NCI-H2107 (cell line): ENCODE measurements around the gene TIAM1.
A peak's percentile ranks its signal among the peaks of the same experiment; 100 is the strongest.

Experiments used
- DNase-seq: peaks from one replicate; lab custom pipeline; 2025; lab: John Stamatoyannopoulos, UW

Gene TIAM1

DNA sequence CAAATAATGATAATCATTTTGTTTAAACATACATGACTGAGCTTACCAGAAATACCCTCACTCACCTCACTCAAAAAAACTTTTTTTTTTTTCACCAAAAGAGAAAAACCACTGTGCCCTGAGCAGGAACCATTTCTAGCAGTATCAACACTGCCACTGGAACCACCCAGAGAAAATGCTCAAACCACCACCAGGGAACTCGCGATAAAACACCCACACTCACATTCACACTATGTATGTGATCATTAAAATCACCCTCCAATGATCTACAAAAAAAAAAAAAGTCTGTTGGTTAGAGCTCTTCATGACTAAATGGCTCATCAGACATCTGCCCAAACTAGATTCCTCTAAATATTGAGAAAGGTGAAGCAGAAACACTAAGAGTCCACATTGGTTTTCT is 11.5 kb downstream of the TIAM1 start:
- no peak for DNase-seq

DNA sequence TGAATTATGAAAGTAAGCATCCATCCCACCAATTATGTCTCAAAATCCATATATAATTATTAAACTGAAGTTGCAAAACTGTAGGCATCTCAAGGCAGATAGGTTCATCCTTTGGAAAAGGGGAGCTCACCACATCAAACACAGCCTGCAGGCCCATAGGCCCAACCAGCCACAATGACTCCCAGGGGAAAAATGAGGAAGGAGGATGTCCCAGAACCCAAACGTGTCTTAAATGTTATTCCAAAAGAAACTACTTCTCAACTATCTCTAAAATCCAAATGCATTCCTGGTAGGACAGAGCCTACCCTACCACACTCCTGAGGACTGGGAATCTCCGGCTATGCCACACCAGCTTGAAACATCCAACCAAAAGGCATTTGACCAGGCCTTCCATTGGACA is 12.8 kb downstream of the TIAM1 start:
- no peak for DNase-seq

DNA sequence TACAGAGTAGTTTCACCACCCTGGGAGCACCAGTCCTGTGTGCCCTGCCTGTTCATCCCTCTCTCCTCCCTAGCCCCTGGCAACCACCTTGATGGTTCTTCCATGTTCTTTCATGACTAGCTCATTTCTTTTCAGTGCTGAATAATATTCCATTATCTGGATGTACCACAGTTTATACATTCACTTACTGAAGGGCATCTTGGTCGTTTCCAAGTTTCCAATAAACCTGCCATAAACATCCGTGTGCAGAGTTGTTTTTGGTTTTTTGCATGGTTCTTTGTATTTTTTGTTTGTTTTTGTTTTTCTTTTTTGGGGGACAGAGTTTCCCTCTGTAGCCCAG is 13.9 kb downstream of the TIAM1 start:
- no peak for DNase-seq

DNA sequence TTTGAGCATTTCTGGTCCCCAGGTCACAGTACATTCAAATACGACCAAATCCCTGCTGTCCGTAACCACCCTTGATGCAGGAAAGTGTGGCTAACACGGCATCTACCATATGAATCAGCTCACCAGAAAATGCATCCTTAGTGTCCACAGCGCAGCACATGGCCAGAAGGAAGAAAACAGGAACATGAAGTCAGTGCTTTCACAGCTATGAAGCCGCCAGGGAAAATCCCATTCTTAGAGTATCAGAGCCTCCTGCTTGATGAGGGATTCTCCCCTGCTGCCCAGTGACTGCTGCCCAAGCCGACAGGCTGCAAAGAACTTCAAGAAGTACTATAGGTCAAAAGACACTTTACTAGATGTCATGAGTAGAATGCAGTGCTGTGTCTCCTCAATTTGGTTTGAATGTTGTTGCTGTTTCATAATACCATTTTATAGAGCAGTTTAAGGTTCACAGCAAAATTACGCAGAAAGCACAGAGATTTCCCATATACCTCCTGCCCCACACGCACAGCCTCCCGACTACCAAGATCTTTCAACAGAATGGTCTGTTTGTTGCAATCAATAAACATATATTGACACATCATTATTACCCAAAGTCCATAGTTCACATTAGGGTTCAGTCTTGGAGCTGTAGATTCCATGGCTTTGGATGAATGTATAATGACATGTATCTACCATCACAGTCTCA is 14.5 kb downstream of the TIAM1 start:
- no peak for DNase-seq

DNA sequence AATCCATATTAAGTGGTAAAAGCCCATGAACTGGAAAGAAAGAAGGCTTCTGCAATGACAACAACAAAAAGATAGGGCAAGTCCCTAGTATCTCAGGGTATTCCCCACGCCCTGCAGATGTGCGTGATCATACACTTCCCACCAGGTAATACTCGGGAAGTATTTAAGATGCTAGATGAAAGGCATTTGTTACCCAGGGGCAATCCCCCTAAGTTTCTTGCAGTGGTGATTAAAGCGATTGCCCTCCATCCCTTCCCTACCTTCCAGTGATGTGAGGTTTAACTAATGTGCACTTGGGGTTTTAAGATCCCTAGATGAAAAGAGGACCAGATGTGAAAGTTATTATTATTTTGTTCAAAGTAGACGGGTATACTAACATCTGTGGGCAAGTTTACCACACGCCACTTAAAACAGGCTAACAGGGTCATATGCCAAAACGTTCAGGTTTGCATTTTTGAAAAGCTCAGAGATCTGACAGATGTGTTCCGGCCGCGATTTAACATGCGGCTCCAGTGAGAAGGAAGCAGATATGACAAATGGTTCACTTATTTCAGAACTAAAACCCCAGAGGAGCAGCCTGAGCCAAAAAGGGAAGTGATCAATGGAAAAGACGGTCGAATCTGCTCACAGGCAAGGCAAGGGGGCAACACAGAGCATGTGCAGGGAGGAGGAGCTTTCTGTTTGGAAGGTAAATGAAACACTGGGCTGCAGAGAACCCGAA is 17.4 kb downstream of the TIAM1 start:
- no peak for DNase-seq

DNA sequence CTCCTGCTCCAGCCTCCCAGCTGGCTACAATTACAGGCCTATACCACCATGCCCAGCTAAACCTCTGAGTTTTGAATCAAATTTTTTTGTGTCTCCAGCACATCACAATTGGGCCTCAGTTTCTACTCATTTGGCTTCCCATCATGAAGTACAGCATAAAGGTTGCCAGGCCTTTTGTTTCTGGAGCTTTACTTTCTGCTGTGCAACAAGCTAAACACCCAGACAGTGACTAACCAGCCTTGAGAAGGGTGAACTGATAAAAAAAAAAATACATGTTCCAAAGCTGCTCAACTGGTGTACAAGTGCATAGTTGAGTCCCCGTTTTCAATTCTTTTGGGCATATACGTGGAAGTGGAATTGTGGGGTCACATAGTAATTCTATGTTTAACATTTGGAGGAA is 25.1 kb downstream of the TIAM1 start:
- DNase-seq: no peak

DNA sequence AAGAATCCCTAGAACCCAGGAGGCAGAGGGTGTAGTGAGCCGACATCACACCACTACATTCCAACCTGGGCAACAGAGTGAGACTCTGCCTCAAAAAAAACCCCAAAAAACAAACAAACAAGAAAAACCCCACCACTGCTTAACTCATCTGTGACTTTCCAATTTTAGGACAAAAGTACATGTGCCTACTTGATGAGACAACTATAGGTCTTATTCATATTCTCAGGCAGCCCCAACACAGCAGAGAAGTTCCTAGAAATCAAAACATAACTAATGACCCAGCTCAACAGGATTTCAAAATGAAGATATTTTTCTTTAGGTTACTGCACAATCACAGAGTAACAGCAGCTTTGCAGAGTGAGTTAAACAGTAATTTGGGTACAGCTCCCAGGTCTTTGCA is 26.4 kb downstream of the TIAM1 start:
- no peak for DNase-seq

DNA sequence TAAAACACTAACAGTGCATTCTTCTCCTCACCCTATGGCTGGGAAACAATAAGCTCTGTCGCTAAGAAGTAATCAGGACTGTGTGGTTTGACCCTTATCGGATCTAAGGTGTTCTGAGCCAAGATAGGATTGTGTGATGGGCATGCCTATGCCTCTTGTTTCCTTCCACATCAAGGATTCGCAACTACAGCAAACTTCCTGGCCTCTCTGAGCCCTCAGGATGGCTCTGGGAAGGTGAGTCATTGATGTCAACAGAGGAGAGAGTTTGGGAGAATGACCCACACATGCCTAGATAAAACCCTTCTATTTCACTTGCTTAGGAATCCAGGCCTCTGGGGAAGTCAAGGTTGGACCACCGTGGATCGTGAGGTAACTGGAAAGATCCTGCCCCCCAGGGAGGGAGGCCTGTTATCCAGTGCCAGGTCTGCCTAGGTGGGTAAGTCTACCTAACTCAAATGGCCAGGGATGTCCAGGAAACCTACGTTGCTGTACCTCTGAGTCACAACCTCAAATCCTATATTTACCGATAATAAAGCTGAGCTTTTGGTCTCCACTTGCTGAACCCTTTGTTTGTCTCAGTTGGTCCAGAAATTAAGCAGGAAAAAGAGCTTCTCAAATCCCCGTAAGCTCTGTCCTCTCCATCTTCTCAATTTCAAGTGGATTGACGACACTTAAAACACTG is 27.4 kb downstream of the TIAM1 start:
- DNase-seq: no peak

DNA sequence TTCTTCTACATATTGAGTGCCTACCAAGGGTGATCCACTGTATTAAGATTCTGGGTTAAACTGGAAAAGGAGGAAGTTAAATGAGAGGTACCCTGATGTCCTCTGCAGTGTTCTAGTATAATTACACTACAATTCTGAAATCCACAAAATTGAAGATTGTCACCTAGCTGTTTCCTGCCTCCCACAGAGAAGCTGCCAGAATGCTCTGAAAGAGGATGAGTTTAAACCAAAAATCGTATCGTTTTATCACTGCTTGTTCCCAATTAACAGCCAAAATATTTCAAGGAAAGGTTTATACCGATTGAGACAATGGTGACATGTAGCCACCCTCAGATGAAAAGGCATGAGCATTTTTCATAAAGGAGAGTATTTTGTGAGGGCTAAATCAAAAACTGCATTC is 28.0 kb downstream of the TIAM1 start:
- DNase-seq: no peak

DNA sequence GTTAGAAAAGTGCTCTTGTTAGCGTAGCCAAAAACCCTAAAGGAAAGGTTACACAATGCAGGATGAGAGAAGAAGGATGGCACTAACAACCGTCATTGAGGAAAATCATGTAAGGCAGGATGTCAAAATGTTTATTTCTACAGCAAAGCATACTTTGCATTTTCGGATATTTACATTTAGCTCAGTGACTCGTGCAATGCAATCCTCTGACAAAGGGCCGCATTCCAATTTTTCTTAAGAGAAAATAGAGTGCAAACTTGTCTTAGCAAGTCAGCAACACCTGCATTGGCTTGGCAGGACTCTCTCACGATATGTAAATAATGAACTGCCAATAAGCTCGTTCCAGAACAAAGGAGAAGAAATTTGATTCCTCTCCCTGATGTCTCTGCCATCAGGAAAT is 33.3 kb downstream of the TIAM1 start:
- DNase-seq: peak; percentile 59

DNA sequence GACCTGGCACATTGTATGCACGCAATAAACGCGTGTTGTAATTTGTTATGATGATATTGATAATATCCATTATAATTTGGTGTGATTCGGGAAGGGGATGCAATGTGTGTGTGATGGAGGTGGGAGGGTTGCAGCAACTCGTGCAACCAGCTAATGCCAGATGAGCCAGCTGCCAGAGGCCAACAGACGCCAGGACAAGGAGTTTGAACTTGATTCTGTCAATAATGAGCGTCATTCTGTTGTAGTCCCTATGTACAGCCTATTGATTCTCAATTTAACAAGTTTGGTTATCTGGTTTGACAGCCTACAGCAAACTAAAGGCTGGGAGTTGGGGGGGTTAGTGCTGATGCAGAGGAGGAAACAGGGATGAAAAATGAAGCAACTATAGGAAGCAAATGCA is 35.5 kb downstream of the TIAM1 start:
- no peak for DNase-seq

DNA sequence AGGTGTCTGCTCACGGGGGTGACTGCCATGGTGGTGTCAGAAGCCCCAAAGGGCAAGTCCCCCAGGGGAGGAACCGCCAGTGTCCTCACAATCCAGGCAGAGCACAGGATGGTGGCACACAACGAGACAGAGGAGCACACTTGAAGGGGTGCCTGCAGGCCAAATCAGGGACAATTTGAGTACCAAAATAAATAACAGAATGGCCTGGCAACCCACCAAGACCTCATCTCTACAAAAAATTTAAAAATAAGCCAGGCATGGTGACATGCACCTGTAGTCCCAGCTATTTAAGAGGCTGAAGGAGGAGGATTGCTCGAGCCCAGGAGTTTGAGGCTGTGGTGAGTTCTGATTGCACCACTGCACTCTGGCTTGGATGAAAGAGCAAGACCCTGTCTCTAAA is 38.2 kb downstream of the TIAM1 start:
- DNase-seq: no peak

DNA sequence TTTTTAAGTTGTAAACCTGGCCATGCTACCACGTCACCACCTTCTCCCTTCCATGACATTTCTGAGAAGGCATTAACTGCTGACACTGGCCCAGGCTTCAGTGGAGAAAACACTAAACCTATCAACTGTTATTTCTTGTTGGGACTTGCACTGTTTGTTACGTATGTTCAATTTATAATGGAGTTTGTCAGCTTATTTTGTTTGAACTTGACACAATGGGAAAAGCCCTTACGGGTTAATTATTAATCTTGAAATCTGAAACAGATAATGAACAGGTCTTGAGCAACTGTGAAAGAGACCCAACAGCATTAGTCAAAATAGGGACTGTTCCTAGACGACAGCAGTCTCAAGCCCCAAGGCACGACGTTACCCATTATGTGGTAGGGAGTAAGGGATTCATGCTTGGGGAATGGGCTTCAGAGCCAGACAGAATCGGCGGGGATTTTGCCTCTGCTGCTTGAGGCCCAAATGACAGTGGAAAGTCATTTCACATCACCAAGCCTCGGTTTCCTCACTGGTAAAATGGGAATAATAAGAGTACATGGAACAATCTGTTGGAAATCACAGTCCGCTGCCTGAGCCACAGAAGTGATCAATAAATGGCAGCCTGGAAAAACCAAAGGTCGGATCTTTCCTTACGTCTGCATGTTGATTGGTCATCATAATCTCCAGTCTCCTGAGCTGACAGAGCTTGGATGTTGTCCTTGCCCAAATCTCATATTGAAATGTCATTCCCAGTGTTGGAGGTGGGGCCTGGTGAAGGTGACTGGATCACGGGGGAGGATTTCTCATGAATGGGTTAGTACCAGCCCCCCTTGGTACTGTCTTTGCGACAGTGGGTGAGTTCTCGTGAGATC is 44.5 kb downstream of the TIAM1 start:
- no peak for DNase-seq

DNA sequence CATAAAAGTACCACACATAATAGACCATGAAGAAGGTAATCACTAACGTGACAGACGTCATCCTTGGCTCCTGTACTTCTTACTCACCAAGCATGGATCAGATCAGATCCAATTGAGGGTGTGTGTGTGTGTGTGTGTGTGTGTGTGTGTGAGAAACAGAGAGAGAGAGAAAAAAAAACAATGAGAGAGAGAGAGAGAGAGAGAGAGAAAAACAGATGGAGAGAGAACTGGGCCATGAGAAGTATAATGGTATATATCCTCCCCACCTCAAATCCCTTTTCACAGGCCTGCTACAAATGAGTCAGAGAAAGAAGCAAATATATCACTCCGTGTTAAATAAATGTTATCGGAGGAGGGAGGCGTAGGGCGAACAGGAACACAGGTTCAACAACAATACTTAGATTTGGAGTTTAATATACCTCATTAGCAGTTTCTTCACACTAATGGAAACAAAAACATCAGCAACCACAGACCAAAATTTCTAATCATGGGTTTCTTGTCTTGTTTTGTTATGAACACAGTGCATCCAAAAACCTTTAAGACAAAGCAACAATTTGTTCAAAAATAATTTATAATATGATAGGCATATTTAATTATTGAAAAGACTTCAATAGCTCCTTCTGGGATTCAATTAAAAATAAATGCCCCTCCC is 45.3 kb downstream of the TIAM1 start:
- no peak for DNase-seq

DNA sequence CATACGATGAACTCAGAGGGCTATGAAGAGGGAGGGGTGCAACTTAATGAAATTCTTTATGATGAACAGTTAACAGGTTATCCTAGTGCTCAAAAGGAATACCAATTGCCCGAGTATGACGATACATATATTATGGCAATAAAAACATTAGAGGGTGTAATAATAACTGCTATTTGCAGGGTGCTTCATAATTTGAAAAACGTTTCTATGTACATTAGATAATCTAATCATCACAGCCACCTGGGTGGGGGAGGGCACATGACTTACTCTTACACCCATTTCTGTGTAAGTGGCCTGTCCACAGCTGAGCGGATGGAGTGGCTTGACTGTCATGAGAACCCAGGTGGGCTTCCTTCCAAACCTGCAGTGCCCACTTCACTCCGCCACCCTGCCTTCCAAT is 46.3 kb downstream of the TIAM1 start:
- no peak for DNase-seq

DNA sequence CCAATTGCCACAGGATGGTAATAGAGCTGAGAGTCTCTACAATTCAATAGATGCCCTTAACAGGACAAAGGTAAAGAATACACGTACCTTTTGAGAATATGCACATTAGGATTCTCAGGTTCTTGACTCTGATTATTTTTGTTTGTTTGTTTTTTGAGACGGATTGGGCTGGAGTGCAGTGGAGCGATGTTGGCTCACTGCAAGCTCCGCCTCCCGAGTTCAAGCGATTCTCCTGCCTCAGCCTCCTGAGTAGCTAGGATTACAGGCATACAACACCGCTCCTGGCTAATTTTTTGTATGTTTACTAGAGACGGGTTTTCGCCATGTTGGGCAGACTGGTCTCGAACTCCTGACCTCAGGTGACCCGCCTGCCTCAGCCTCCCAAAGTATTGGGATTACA is 48.4 kb downstream of the TIAM1 start:
- DNase-seq: no peak

DNA sequence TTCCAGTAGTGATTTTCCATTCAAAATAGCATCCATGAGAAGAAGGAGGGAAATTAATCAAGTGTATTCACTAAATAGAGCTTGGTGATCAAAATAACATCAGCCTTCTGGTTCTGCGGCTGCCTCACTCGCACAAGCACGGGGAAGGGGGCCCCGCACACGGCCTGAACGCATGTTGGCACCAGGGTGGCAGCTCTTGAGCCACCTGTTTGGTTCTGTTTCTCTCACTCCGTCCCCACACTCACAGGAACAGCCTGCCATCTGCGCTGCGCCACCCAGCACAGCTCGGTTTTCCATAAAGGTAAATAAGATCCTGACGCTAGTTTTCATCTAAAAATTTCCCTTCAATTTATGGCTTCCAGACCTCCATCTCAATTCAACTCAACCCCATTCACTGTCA is 49.4 kb downstream of the TIAM1 start:
- DNase-seq: no peak

DNA sequence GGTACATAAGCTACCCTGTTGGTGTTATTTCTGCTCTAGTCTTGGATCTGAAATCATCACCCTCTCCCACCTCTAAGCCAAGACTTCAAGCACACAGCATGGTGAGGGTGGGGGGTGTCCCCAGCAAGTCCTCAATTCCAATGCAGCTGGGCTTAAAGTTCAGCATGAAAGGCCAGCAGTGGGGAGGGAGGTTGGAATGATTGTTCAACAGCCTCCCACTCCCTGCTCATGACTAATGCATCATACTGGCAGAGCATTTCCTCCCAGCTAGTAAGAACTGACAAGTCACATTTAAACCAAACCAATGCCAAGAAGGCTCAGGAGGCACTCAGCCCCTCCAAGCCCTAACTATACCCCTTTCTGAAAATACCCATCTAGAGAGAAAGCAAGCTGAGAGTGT is 50.1 kb downstream of the TIAM1 start:
- no peak for DNase-seq

DNA sequence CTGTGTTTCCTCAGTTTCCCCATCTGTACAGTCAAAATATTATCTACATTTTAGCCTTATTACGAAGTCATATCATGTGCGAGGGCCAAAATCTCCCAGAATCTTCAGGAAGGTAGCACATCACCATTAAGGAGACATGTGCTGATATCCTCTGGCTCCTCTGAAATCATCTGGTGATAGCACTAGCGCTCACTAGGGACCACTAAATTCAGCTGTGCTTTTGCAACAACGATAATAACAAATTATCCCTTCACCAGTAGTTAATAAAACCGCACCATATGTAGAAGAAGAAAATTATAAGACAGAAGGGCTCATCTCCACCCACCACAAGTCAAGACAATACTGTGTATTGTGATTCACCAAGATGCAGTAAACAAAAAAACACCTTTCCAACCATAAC is 53.3 kb downstream of the TIAM1 start:
- no peak for DNase-seq

DNA sequence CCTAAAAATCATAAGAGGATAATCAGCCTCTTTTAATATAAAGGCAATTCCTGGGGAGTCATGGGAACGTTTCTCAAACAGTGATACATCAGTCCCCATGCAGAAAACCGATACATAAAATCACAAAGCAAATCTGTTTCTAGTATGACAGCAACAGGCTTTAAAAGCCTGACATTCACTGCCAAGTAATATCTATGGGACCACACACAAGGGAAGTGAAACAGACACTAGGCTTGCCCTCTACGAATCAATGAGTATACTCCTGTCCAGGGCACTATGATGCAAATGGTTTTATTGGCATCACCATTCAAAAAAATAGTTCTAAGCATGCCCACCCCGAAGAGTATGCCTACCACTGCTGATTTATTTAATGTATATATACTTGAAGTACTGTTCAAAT is 54.4 kb downstream of the TIAM1 start:
- no peak for DNase-seq

DNA sequence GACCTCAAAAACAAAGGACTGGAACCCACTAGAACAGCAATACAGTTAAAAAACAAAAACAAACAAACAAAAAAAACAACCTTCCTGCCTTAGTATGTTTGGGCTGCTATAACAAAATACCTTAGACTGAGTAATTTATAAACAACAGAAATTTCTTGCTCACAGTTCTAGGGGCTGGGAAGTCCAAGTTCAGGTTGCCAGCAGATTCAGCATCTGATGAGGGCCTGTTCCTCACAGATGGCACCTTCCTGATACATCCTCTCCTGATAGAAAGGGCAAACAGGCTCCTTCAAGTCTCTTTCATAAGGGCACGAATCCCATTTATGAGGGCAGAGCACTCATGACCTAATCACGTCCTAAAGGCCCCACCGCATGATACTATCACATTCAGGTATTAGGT is 55.9 kb downstream of the TIAM1 start:
- no peak for DNase-seq

DNA sequence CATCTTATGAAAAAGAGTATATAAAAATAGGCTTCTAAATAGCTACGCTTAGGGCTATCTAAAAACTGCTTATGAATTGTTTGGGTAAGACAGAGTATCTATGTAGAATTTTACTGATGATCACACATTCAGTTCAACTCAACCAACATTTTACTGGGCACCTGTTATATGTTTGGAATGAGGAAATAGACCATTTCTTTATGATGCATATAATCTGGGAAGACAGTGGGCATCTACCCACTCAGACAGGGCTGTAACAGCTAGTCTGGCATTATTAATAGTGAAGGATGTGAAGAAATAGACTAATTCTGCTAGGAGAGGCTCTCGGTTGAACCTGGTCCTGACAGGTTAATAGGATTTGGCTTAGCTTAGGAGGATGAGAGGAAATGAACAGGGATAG is 56.9 kb downstream of the TIAM1 start:
- no peak for DNase-seq
